ENCODE measurements around the gene YDJC.
"Not testable (repeated sequence)": the region's sequence is repeated elsewhere in the genome, so short reads cannot be mapped to it uniquely, and the experiment has no call there.

The YDJC gene

GRCh38 chr22:21628386-21629254 lies 1.2 kb downstream of the YDJC start:
- DNase-seq, result no peak

- no peak for DNase-seq
These were observed 2.9 kb downstream of the YDJC start for GRCh38 chr22:21626735-21627469.

- no peak for DNase-seq
These were observed 3.6 kb downstream of the YDJC start for GRCh38 chr22:21626073-21626734.

GRCh38 chr22:21624880-21625791 lies 4.7 kb downstream of the YDJC start:
- no peak for DNase-seq

- DNase-seq, result peak; percentile 51
These were observed 5.5 kb downstream of the YDJC start for GRCh38 chr22:21624120-21624879.

GRCh38 chr22:21623648-21623970 lies 6.2 kb downstream of the YDJC start:
- no peak for DNase-seq

- no peak for DNase-seq
These were observed 6.7 kb downstream of the YDJC start for GRCh38 chr22:21622919-21623647.

GRCh38 chr22:21622011-21622918 lies 7.6 kb downstream of the YDJC start:
- DNase-seq, result no peak

GRCh38 chr22:21621025-21621424 lies 8.8 kb downstream of the YDJC start:
- no peak for DNase-seq

- DNase-seq, result not testable (repeated sequence)
These were observed 12.5 kb downstream of the YDJC start for GRCh38 chr22:21617337-21617736.

- DNase-seq, result no peak
These were observed 14.1 kb downstream of the YDJC start for GRCh38 chr22:21615731-21616130.

GRCh38 chr22:21613553-21614233 lies 16.1 kb downstream of the YDJC start:
- DNase-seq, result no peak

GRCh38 chr22:21612858-21613257 lies 17.0 kb downstream of the YDJC start:
- DNase-seq, result no peak

- no peak for DNase-seq
These were observed 18.4 kb downstream of the YDJC start for GRCh38 chr22:21611210-21611977.

- not testable (repeated sequence) for DNase-seq
These were observed 20.2 kb downstream of the YDJC start for GRCh38 chr22:21609556-21610157.

GRCh38 chr22:21606775-21607174 lies 23.0 kb downstream of the YDJC start:
- DNase-seq, result no peak

- no peak for DNase-seq
These were observed 23.8 kb downstream of the YDJC start for GRCh38 chr22:21605887-21606564.

GRCh38 chr22:21603973-21604372 lies 25.8 kb downstream of the YDJC start:
- no peak for DNase-seq
